GM12874 (cell line): ENCODE data around the gene NNAT.

ENCODE experiments used
- CTCF ChIP-seq: IDR thresholded peaks from 2 replicates; pipeline ENCODE4 v1.5.1; 2011; ENCODE audit warnings: low read depth, mild to moderate bottlenecking, control low read depth, low read length, moderate library complexity; ENCODE audit not compliant: insufficient read depth

NNAT gene

GRCh38 chr20:37521061-37521771 lies at the start of gene NNAT:
Gene NNAT, plus strand, starts transcription at chr20:37521250. Its CDS starts 82 bp downstream, at chr20:37521332.
- no peak for TF ChIP-seq CTCF

GRCh38 chr20:37471741-37472235 lies 49.3 kb upstream of the NNAT start:
- no peak for TF ChIP-seq CTCF

GRCh38 chr20:37473249-37474000 lies 47.6 kb upstream of the NNAT start:
- TF ChIP-seq CTCF = no peak

GRCh38 chr20:37474386-37474785 lies 46.7 kb upstream of the NNAT start:
- no peak for TF ChIP-seq CTCF

GRCh38 chr20:37475252-37475651 lies 45.8 kb upstream of the NNAT start:
- no peak for TF ChIP-seq CTCF

- TF ChIP-seq CTCF = no peak
Measured at GRCh38 chr20:37477041-37477440, 44.0 kb upstream of the NNAT start.

- no peak for TF ChIP-seq CTCF
Measured at GRCh38 chr20:37479266-37479665, 41.8 kb upstream of the NNAT start.
